H9 (cell line): ENCODE data around the gene HHAT. TPM values are rescaled to one million over a fixed set of nuclear protein-coding genes. Genes with fewer than 3 reads are reported as not detected.

Experiments used
- DNase-seq: peaks from one replicate; pipeline ENCODE4 v3.0.0-alpha.2; 2017
- H2AFZ ChIP-seq: one replicate; pipeline ENCODE4 v1.6.1; 2013; ENCODE audit warnings: mild to moderate bottlenecking, low read length, control low read depth, moderate library complexity
- H2AK5ac ChIP-seq: 2 replicates; pipeline ENCODE4 v1.6.1; 2013; ENCODE audit warnings: low read length, control low read depth, mixed read lengths; ENCODE audit not compliant: insufficient read length
- H2BK120ac ChIP-seq: one replicate; pipeline ENCODE4 v1.6.1; 2013; ENCODE audit warnings: low read depth, mild to moderate bottlenecking, low read length, control low read depth, inconsistent platforms; ENCODE audit not compliant: poor library complexity, severe bottlenecking
- H2BK12ac ChIP-seq: 2 replicates; pipeline ENCODE4 v1.6.1; 2013; ENCODE audit warnings: low read length, control low read depth, mixed read lengths, low read depth; ENCODE audit not compliant: insufficient read length
- H2BK15ac ChIP-seq: 2 replicates; pipeline ENCODE4 v1.6.1; 2013; ENCODE audit warnings: low read depth, low read length, control low read depth
- H2BK20ac ChIP-seq: one replicate; pipeline ENCODE4 v1.6.1; 2013; ENCODE audit warnings: low read depth, mild to moderate bottlenecking, low read length, control low read depth, inconsistent platforms; ENCODE audit not compliant: poor library complexity, severe bottlenecking
- H2BK5ac ChIP-seq: 2 replicates; pipeline ENCODE4 v1.6.1; 2013; ENCODE audit warnings: low read length, control low read depth, mixed read lengths; ENCODE audit not compliant: insufficient read length
- H3K14ac ChIP-seq: 2 replicates; pipeline ENCODE4 v1.6.1; 2013; ENCODE audit warnings: low read length, control low read depth; ENCODE audit not compliant: insufficient read depth
- H3K18ac ChIP-seq: 2 replicates; pipeline ENCODE4 v1.6.1; 2013; ENCODE audit warnings: low read depth, mild to moderate bottlenecking, mixed read lengths, low read length, control low read depth; ENCODE audit not compliant: insufficient read length
- H3K23ac ChIP-seq: 2 replicates; pipeline ENCODE4 v1.6.1; 2013; ENCODE audit warnings: low read length, control low read depth, mixed read lengths, low read depth; ENCODE audit not compliant: insufficient read length
- H3K23me2 ChIP-seq: 2 replicates; pipeline ENCODE4 v1.6.1; 2013; ENCODE audit warnings: low read depth, mild to moderate bottlenecking, mixed read lengths, low read length, control low read depth; ENCODE audit not compliant: insufficient read length, poor library complexity, severe bottlenecking
- H3K27ac ChIP-seq: 2 replicates; pipeline ENCODE4 v1.5.1; 2013; ENCODE audit warnings: low read length, control low read depth, mixed read lengths, low read depth; ENCODE audit not compliant: insufficient read length
- H3K27me3 ChIP-seq: 2 replicates; pipeline ENCODE4 v1.6.1; 2013; ENCODE audit warnings: low read length, control low read depth, inconsistent platforms; ENCODE audit not compliant: insufficient read depth
- H3K4ac ChIP-seq: 2 replicates; pipeline ENCODE4 v1.6.1; 2013; ENCODE audit warnings: low read depth, mild to moderate bottlenecking, control low read depth, inconsistent platforms, low read length, moderate library complexity
- H3K4me1 ChIP-seq: 2 replicates; pipeline ENCODE4 v1.6.1; 2013; ENCODE audit warnings: low read length, control low read depth, inconsistent platforms; ENCODE audit not compliant: insufficient read depth
- H3K4me2 ChIP-seq: 2 replicates; pipeline ENCODE4 v1.6.1; 2013; ENCODE audit warnings: low read length, control low read depth, mixed read lengths; ENCODE audit not compliant: insufficient read length, insufficient read depth
- H3K56ac ChIP-seq: 2 replicates; pipeline ENCODE4 v1.6.1; 2013; ENCODE audit warnings: low read depth, mild to moderate bottlenecking, mixed read lengths, low read length, control low read depth; ENCODE audit not compliant: insufficient read length
- H3K79me1 ChIP-seq: 2 replicates; pipeline ENCODE4 v1.6.1; 2013; ENCODE audit warnings: low read depth, mild to moderate bottlenecking, moderate library complexity, low read length, control low read depth, inconsistent platforms; ENCODE audit not compliant: insufficient read depth, poor library complexity, severe bottlenecking
- H3K79me2 ChIP-seq: 2 replicates; pipeline ENCODE4 v1.6.1; 2013; ENCODE audit warnings: low read length, control low read depth, inconsistent platforms; ENCODE audit not compliant: insufficient read depth
- H3K9ac ChIP-seq: 2 replicates; pipeline ENCODE4 v1.6.1; 2013; ENCODE audit warnings: low read length, control low read depth, mixed read lengths; ENCODE audit not compliant: insufficient read length; ENCODE audit errors: extremely low read depth
- H3K9me3 ChIP-seq: one replicate; pipeline ENCODE4 v1.6.1; 2013; ENCODE audit warnings: low read depth, low read length, inconsistent platforms; ENCODE audit not compliant: control insufficient read depth
- H3T11ph ChIP-seq: one replicate; pipeline ENCODE4 v1.6.1; 2013; ENCODE audit warnings: mild to moderate bottlenecking, low read length, control low read depth, inconsistent platforms
- H4K20me1 ChIP-seq: one replicate; pipeline ENCODE4 v1.6.1; 2013; ENCODE audit not compliant: control insufficient read depth, insufficient read length, insufficient read depth
- H4K5ac ChIP-seq: 2 replicates; pipeline ENCODE4 v1.6.1; 2013; ENCODE audit warnings: low read depth, mild to moderate bottlenecking, mixed read lengths, low read length, control low read depth; ENCODE audit not compliant: insufficient read length
- H4K8ac ChIP-seq: replicated peaks from 2 replicates; pipeline ENCODE4 v1.6.1; 2013; ENCODE audit warnings: low read length, control low read depth, mixed read lengths, low read depth; ENCODE audit not compliant: insufficient read length
- H4K91ac ChIP-seq: 2 replicates; pipeline ENCODE4 v1.6.1; 2013; ENCODE audit warnings: low read depth, mild to moderate bottlenecking, moderate library complexity, mixed read lengths, low read length, control low read depth; ENCODE audit not compliant: insufficient read length
- H3K27ac Mint-ChIP-seq, 3 experiments: 2 replicates in 2 of 3; 3 replicates in 1 of 3; pipeline ENCODE4 v1.8.0; 2020 to 2021; ENCODE audit warnings: mixed read lengths in 3 of 3, mild to moderate bottlenecking in 1 of 3, moderate library complexity in 1 of 3
- H3K27me3 Mint-ChIP-seq: 2 replicates; pipeline ENCODE4 v1.8.0; 2021; ENCODE audit warnings: low read depth, mild to moderate bottlenecking, moderate library complexity, mixed read lengths
- H3K36me3 Mint-ChIP-seq, 3 experiments: 2 replicates in 2 of 3; 3 replicates in 1 of 3; pipeline ENCODE4 v1.8.0; 2020 to 2021; ENCODE audit warnings: low read depth in 3 of 3, mixed read lengths in 3 of 3; ENCODE audit not compliant: insufficient read depth in 1 of 3
- H3K4me1 Mint-ChIP-seq, 2 experiments: 2 replicates each; pipeline ENCODE4 v1.8.0; 2020; ENCODE audit warnings: mixed read lengths in 2 of 2
- H3K4me3 Mint-ChIP-seq, 2 experiments: 2 replicates in 1 of 2; 3 replicates in 1 of 2; pipeline ENCODE4 v1.8.0; 2020 to 2021; ENCODE audit warnings: mild to moderate bottlenecking in 2 of 2, mixed read lengths in 2 of 2, moderate library complexity in 1 of 2
- H3K9me3 Mint-ChIP-seq, 2 experiments: 2 replicates in 1 of 2; 3 replicates in 1 of 2; pipeline ENCODE4 v1.8.0; 2020; ENCODE audit warnings: mild to moderate bottlenecking in 2 of 2, mixed read lengths in 2 of 2, moderate library complexity in 1 of 2
- WGBS: extraction: QIAGEN DNeasy Blood & Tissue Kit; methylation state at CpG from one replicate; pipeline ENCODE4 v1.1.7; 2013; ENCODE audit warnings: missing lambda C conversion rate, low lambda C conversion rate, mixed read lengths; ENCODE audit not compliant: insufficient read length; ENCODE audit errors: extremely low coverage; 5-methylcytosine and 5-hydroxymethylcytosine counted together
- total RNA-seq: library from RNA; stranded (reverse); gene quantifications from 2 replicates; pipeline ENCODE4 v1.2.1, GENCODE V29; 2021
- TF ChIP-seq, protein P1 (sequence below): fragments of 200-600 bp; sonication (generic); conservative IDR thresholded peaks from 3 replicates; pipeline ENCODE4 v1.8.0; 2021; ENCODE audit warnings: antibody characterized with exemption, mild to moderate bottlenecking

Gene HHAT
- total RNA-seq, 1 experiment from 2014 or later, result 0.48 TPM

DNA sequence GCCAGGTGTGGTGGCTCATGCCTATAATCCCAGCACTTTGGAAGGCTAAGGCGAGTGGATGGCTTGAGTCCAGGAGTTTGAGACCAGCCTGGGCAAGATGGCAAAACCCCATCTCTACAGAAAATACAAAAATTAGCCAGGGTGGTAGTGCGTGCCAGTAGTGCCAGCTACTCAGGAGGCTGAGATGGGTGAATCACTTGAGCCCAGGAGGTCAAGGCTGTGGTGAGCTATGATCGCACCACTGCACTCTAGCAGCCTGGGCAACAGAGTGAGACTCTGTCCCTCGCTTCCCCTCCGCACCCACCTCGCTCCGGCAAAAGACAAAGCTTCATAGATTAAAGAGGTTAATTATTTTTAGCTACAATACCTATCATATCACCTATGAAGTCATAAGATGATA lies 100.0 kb downstream of the HHAT start:
- Histone ChIP-seq H3K79me2 (no peaks in the 10 kb centered on the region), H2BK12ac (no peak overlapping the region), H3K23me2 (no peaks in the 10 kb centered on the region), H4K91ac (no peak overlapping the region), H3K27ac (no peak overlapping the region), H3K14ac (no peak overlapping the region), H3K9me3 (no peaks in the 10 kb centered on the region), H2BK20ac (no peak overlapping the region), H4K5ac (no peak overlapping the region), H2BK5ac (no peak overlapping the region), H3K9ac (no peak overlapping the region), H3K56ac (no peak overlapping the region), H2AK5ac (no peak overlapping the region), H3K4me1 (no peaks in the 10 kb centered on the region), H4K8ac (no peak overlapping the region), H4K20me1 (no peaks in the 10 kb centered on the region), H2BK15ac (no peak overlapping the region), H3K18ac (no peak overlapping the region), H2AFZ (no peak overlapping the region), H3K79me1 (no peaks in the 10 kb centered on the region), H2BK120ac (no peak overlapping the region), H3K4ac (no peak overlapping the region), H3T11ph (no peak overlapping the region), H3K4me2 (no peak overlapping the region), H3K23ac (no peak overlapping the region), H3K27me3 (no peaks in the 10 kb centered on the region)
- Mint-ChIP-seq H3K27me3 (peaks cover 3% of the 10 kb centered on the region), H3K4me3 (no peak overlapping the region), H3K9me3 (no peaks in the 10 kb centered on the region; a peak in 1 of 5 replicates), H3K36me3 (no peaks in the 10 kb centered on the region), H3K4me1 (peaks cover 0 to 4% of the 10 kb centered on the region in 2 experiments; a peak in 2 of 4 replicates), H3K27ac (no peak overlapping the region)
- WGBS, result no CpG with 5 or more reads among the region's 7 CpGs
- TF ChIP-seq, protein P1, sequence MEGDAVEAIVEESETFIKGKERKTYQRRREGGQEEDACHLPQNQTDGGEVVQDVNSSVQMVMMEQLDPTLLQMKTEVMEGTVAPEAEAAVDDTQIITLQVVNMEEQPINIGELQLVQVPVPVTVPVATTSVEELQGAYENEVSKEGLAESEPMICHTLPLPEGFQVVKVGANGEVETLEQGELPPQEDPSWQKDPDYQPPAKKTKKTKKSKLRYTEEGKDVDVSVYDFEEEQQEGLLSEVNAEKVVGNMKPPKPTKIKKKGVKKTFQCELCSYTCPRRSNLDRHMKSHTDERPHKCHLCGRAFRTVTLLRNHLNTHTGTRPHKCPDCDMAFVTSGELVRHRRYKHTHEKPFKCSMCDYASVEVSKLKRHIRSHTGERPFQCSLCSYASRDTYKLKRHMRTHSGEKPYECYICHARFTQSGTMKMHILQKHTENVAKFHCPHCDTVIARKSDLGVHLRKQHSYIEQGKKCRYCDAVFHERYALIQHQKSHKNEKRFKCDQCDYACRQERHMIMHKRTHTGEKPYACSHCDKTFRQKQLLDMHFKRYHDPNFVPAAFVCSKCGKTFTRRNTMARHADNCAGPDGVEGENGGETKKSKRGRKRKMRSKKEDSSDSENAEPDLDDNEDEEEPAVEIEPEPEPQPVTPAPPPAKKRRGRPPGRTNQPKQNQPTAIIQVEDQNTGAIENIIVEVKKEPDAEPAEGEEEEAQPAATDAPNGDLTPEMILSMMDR, result no peak
- DNase-seq, result no peak
